Stimulated activated memory B cell treated with anti-CD40 and anti-IgM and Interleukin-4, amounts not matched to agents 10 μg/mL and 1 μg/mL and 100 μg/mL, for 72 hours (primary cell): Measurements from ENCODE around the gene AMY1B.
"Not testable (repeated sequence)": the region's sequence is repeated elsewhere in the genome, so short reads cannot be mapped to it uniquely, and the experiment has no call there.

Experiments used
- ATAC-seq: fragments of 150-1000 bp; cut with Tn5 transposase; 2 replicates; pipeline ENCODE4 v1.10.0; 2021
- H3K27ac Mint-ChIP-seq: one replicate; pipeline ENCODE4 v1.8.0; 2022; ENCODE audit warnings: mild to moderate bottlenecking, mixed read lengths
- H3K27me3 Mint-ChIP-seq: one replicate; pipeline ENCODE4 v1.8.0; 2022; ENCODE audit warnings: mixed read lengths
- H3K36me3 Mint-ChIP-seq: one replicate; pipeline ENCODE4 v1.8.0; 2022; ENCODE audit warnings: mixed read lengths
- H3K4me1 Mint-ChIP-seq: one replicate; pipeline ENCODE4 v1.8.0; 2022; ENCODE audit warnings: mixed read lengths
- H3K4me3 Mint-ChIP-seq: one replicate; pipeline ENCODE4 v1.8.0; 2022; ENCODE audit warnings: mild to moderate bottlenecking, moderate library complexity, mixed read lengths
- H3K9me3 Mint-ChIP-seq: one replicate; pipeline ENCODE4 v1.8.0; 2022; ENCODE audit warnings: mixed read lengths

AMY1B gene

DNA sequence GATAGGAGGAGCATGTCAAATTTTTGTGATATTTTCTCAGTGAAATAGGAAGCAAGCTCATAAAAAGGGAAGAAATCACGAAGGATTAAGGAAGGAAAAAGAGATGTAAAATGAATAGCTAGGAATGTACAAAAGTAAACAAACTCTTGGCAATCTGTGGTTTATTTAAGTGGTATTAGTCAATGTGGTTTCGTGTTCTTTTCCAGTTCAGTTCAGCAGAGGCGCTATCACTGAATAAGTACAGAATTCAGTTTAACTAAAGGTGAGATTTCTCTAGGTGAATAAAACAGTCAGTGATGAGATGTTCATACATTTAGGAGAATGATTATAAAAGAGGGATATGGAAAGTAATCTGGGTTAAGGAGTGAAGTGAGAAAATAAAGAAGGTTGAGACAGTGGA lies 52.1 kb downstream of the AMY1B start:
- H3K36me3 Mint-ChIP-seq, ATAC-seq, H3K9me3 Mint-ChIP-seq, H3K27ac Mint-ChIP-seq, H3K4me3 Mint-ChIP-seq, H3K27me3 Mint-ChIP-seq, H3K4me1 Mint-ChIP-seq: not testable (repeated sequence)

DNA sequence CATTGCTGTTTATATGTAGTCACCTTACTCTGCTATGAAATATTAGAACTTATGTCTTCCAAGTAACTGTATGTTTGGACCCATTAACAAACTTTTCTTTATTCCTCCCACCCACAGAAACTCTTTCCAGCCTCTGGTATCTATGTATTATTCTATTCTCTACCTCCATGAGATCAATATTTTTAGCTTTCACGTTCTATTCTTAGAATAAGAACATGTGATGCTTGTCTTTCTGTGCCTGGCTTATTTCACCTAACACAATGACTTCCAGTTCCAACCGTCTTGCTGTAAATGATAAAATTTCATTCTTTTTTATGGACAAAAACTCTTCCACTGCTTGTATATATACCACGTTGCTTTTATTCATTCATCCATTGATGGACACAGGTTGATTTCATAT lies 54.8 kb downstream of the AMY1B start:
- H3K9me3 Mint-ChIP-seq, H3K27me3 Mint-ChIP-seq, H3K4me3 Mint-ChIP-seq, H3K4me1 Mint-ChIP-seq, ATAC-seq, H3K36me3 Mint-ChIP-seq, H3K27ac Mint-ChIP-seq: not testable (repeated sequence)
